ENCODE measurements around the gene GABRG3.

Gene GABRG3

DNA sequence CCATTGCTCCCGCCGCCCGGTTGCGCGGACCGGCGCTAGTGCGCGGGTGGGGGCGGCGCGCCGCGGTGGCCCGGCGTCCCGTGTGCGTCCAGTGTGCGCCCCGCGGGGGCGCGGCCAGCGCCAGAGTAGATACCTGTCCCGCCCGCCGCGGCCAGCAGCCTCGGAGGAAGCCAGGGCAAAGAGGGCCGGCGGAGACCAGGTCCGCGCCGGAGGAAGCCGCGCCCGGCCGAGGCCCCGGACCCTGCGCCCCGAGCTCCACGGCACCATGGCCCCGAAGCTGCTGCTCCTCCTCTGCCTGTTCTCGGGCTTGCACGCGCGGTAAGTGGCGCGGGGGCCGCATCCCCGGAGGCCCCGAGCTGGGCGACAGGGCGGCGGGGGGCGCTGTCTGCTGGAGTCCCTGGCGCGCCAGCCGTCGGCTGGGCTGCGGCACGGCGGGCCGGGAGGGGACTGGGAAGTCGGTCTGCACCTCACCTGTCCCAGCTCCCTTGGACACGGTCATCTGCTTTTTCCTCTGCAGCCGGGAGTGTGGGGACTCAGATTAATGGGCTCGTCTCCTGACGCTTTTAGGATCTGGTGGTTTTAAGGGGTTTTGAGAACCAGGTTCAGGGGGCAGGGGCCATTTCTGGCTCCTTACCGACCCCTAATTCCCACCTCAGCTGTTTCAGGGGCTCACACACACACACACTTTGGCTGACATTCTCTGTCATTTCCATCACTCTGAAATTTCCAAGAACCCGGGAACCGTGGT is 464 bp downstream of the GABRG3 start:
- Histone ChIP-seq H3K4me3 (ENCODE audit: low read depth in 1 of 2, low read length in 1 of 2) (no peak overlapping the region), H3K27me3 (peaks cover 65% of the 10 kb centered on the region), H3K9me3 (no peaks in the 10 kb centered on the region), H3K27ac (no peak overlapping the region), H3K36me3 (no peaks in the 10 kb centered on the region), H3K4me1 (ENCODE audit: control insufficient read depth in 1 of 2, insufficient read depth in 1 of 2, low read depth in 1 of 2, low read length in 1 of 2) (no peaks in the 10 kb centered on the region)
- TF ChIP-seq, protein P1, sequence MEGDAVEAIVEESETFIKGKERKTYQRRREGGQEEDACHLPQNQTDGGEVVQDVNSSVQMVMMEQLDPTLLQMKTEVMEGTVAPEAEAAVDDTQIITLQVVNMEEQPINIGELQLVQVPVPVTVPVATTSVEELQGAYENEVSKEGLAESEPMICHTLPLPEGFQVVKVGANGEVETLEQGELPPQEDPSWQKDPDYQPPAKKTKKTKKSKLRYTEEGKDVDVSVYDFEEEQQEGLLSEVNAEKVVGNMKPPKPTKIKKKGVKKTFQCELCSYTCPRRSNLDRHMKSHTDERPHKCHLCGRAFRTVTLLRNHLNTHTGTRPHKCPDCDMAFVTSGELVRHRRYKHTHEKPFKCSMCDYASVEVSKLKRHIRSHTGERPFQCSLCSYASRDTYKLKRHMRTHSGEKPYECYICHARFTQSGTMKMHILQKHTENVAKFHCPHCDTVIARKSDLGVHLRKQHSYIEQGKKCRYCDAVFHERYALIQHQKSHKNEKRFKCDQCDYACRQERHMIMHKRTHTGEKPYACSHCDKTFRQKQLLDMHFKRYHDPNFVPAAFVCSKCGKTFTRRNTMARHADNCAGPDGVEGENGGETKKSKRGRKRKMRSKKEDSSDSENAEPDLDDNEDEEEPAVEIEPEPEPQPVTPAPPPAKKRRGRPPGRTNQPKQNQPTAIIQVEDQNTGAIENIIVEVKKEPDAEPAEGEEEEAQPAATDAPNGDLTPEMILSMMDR (IDR thresholded peaks at IDR 0.05), result no peak

GRCh38 chr15:26972636-26973035 is 1.7 kb downstream of the GABRG3 start:
- TF ChIP-seq, protein P1 (IDR thresholded peaks at IDR 0.05), result no peak
- H3K4me1 ChIP-seq (ENCODE audit: control insufficient read depth in 1 of 2, insufficient read depth in 1 of 2, low read depth in 1 of 2, low read length in 1 of 2), result no peaks in the 10 kb centered on the region
- no peaks in the 10 kb centered on the region for H3K36me3 ChIP-seq
- H3K27ac ChIP-seq, result no peak overlapping the region
- peaks cover 58% of the 10 kb centered on the region for H3K27me3 ChIP-seq
- no peak overlapping the region for H3K4me3 ChIP-seq (ENCODE audit: low read depth in 1 of 2, low read length in 1 of 2)
- no peaks in the 10 kb centered on the region for H3K9me3 ChIP-seq

DNA sequence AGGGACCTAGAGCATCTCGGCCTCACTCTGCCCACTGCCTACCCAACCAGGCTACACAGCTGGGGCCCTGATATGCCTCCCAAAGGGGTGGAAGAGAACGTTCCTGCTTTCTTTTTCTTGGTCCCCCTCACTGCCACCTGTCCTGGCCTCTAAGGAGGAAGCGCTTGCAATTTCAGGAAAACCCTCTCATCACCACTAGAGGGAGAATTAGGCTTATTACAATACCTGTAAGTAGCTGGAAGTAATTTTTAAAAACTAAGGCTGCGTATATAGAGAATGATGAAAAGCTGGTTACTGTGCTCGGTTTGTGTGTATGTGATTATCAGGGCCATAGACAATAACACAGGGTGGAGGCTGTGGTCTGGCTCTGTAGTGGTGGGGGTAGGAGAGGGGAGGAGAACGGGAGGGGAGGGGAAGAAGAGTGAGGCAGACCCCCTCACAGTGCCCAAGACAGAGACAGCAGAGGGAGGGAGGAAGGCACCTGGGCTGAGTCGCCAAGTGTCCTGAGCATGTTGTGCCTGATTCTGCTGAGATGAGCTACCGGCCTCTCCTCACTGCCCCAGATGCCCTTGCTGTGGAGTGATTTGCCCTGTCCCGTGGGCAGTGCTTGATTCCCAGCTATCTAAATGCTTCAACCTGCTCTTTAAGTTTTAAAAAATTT is 3.3 kb downstream of the GABRG3 start:
- H3K36me3 ChIP-seq, result no peaks in the 10 kb centered on the region
- TF ChIP-seq, protein P1 (IDR thresholded peaks at IDR 0.05), result no peak
- no peak overlapping the region for H3K4me3 ChIP-seq (ENCODE audit: low read depth in 1 of 2, low read length in 1 of 2)
- H3K27me3 ChIP-seq, result peaks cover 44% of the 10 kb centered on the region
- H3K4me1 ChIP-seq (ENCODE audit: control insufficient read depth in 1 of 2, insufficient read depth in 1 of 2, low read depth in 1 of 2, low read length in 1 of 2), result no peaks in the 10 kb centered on the region
- no peaks in the 10 kb centered on the region for H3K9me3 ChIP-seq
- no peak overlapping the region for H3K27ac ChIP-seq

GRCh38 chr15:26981492-26981891 is 10.5 kb downstream of the GABRG3 start:
- H3K4me3 ChIP-seq (ENCODE audit: low read depth in 1 of 2, low read length in 1 of 2), result no peak overlapping the region

GRCh38 chr15:26983822-26984221 is 12.8 kb downstream of the GABRG3 start:
- Histone ChIP-seq H3K4me3 (ENCODE audit: low read depth in 1 of 2, low read length in 1 of 2) (no peak overlapping the region), H3K4me1 (ENCODE audit: control insufficient read depth in 1 of 2, insufficient read depth in 1 of 2, low read depth in 1 of 2, low read length in 1 of 2) (no peaks in the 10 kb centered on the region), H3K27me3 (no peaks in the 10 kb centered on the region), H3K9me3 (no peaks in the 10 kb centered on the region), H3K36me3 (no peaks in the 10 kb centered on the region), H3K27ac (no peak overlapping the region)
- TF ChIP-seq, protein P1 (IDR thresholded peaks at IDR 0.05), result no peak

More at GRCh38 chr15:26981492-26981891, 10.5 kb downstream of the GABRG3 start:
- Histone ChIP-seq H3K27ac (no peak overlapping the region), H3K4me1 (ENCODE audit: control insufficient read depth in 1 of 2, insufficient read depth in 1 of 2, low read depth in 1 of 2, low read length in 1 of 2) (no peaks in the 10 kb centered on the region), H3K27me3 (no peaks in the 10 kb centered on the region), H3K36me3 (no peaks in the 10 kb centered on the region), H3K9me3 (no peaks in the 10 kb centered on the region)
- TF ChIP-seq, protein P1 (IDR thresholded peaks at IDR 0.05), result no peak
